Measurements from ENCODE around the gene TIMP2.
"Not testable (repeated sequence)": the region's sequence is repeated elsewhere in the genome, so short reads cannot be mapped to it uniquely, and the experiment has no call there.

Gene TIMP2

DNA sequence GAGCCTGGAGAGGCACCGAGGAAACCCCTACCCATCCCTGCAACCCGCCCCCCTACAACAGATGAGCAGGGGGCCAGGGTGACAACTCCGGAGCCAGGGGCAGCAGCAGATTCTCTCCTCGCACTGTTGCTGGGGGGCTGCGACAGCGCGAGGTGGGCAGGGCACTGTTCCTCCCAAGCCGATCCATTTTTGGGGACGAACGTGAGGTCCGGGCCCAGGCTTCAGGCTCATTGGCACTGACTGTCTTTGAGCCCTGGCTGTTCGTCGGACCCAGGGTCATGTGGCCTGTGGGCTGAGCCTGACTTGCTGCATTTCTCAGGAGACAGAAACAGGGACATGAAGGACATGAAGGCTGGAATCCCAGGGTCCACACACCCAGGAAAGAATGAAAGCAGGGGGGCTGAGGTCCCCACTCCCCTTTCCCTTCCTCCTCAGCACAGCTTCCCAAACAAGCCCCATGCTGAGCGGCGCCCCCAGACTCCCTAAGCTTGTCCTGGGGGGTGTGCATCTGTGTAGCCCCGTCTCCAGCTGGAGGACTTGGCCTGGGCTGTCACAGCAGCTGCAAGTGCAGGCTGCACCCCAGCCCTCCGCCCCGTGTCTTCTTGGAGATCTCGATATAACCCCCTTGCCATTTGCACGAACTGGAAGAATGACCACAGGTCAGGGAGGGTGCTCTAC, 40.9 kb downstream of the TIMP2 start:
- H3K36me3 Mint-ChIP-seq (ENCODE audit: low read depth): no peaks in the 10 kb centered on the region
- H3K4me3 Mint-ChIP-seq: no peak overlapping the region
- H3K9me3 Mint-ChIP-seq: no peaks in the 10 kb centered on the region
- no peak overlapping the region for H3K27ac Mint-ChIP-seq
- no peaks in the 10 kb centered on the region for H3K27me3 Mint-ChIP-seq
- H3K4me1 Mint-ChIP-seq (ENCODE audit: low read depth): peaks cover 30% of the 10 kb centered on the region

GRCh38 chr17:78883533-78884131, 41.6 kb downstream of the TIMP2 start:
- no peaks in the 10 kb centered on the region for H3K27me3 Mint-ChIP-seq
- no peak overlapping the region for H3K4me3 Mint-ChIP-seq
- H3K27ac Mint-ChIP-seq: no peak overlapping the region
- H3K9me3 Mint-ChIP-seq: no peaks in the 10 kb centered on the region
- no peaks in the 10 kb centered on the region for H3K36me3 Mint-ChIP-seq (ENCODE audit: low read depth)
- peaks cover 29% of the 10 kb centered on the region for H3K4me1 Mint-ChIP-seq (ENCODE audit: low read depth)

- H3K4me3 Mint-ChIP-seq: peak overlapping the region; percentile 58
These were observed 42.1 kb downstream of the TIMP2 start for GRCh38 chr17:78883089-78883532.

DNA sequence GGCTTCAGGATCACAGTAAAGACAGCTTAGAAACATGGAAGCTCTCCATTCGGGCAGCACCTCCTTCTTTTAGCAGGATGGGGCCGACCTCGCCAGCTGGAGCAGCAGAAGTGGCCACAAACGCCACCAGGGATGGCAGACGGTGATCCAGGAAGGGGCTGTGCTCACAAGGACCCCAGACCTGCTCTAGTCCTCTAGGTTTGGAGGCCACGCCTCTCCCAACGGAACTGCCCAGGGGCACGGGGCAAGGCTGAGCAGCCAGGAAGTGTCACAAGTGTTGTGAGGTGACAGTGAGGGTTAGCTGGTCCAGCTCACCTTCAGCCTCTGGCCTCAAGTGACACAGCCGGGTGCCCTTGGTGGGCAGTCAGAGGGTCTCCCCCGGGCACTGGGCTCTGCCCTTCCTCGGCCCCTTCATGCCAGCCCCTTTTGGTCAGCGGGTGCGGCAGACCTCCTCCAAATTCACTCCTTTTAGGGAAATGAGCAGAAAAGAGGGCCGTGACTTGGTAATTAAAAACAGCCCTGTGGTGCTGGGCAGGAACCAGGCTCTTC, 42.6 kb downstream of the TIMP2 start:
- Mint-ChIP-seq H3K4me3 (peak overlapping the region; percentile 58), H3K27ac (peak overlapping the region; percentile 1), H3K9me3 (no peaks in the 10 kb centered on the region), H3K36me3 (ENCODE audit: low read depth) (no peaks in the 10 kb centered on the region), H3K4me1 (ENCODE audit: low read depth) (peaks cover 30% of the 10 kb centered on the region), H3K27me3 (no peaks in the 10 kb centered on the region)

More at GRCh38 chr17:78883089-78883532, 42.1 kb downstream of the TIMP2 start:
- Mint-ChIP-seq H3K9me3 (no peaks in the 10 kb centered on the region), H3K4me1 (ENCODE audit: low read depth) (peaks cover 29% of the 10 kb centered on the region), H3K27ac (peak overlapping the region; percentile 76), H3K36me3 (ENCODE audit: low read depth) (no peaks in the 10 kb centered on the region), H3K27me3 (no peaks in the 10 kb centered on the region)

DNA sequence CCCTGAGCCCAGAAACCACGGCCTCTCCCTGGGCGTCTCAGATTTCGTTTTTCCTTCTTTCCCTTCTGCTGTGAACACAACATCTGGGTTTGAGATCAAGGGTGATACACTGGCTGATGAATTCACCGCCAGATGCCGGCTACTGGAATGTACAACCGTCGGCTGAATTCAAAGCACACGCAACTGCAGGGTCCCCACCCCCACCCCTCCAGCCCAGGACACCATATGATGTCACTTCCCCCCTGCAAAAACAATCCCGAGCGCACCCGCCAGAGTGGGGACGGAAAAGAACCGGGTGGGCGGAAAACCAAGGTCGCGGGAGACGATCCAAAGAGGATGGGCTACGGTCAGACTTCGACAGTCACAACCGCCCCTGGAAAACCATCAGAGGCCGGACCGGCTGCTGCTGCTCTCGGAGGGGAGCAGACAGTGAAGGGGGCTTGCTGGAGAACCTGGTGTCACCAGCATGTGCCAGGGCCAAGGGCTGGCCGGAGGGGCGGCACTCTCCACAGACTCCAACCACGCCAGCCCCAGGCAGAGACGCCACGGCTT, 45.5 kb downstream of the TIMP2 start:
- Mint-ChIP-seq H3K27me3 (no peaks in the 10 kb centered on the region), H3K27ac (peak overlapping the region; percentile 90), H3K9me3 (no peaks in the 10 kb centered on the region), H3K4me1 (ENCODE audit: low read depth) (peaks cover 30% of the 10 kb centered on the region), H3K36me3 (ENCODE audit: low read depth) (no peaks in the 10 kb centered on the region), H3K4me3 (peak overlapping the region; percentile 64)

DNA sequence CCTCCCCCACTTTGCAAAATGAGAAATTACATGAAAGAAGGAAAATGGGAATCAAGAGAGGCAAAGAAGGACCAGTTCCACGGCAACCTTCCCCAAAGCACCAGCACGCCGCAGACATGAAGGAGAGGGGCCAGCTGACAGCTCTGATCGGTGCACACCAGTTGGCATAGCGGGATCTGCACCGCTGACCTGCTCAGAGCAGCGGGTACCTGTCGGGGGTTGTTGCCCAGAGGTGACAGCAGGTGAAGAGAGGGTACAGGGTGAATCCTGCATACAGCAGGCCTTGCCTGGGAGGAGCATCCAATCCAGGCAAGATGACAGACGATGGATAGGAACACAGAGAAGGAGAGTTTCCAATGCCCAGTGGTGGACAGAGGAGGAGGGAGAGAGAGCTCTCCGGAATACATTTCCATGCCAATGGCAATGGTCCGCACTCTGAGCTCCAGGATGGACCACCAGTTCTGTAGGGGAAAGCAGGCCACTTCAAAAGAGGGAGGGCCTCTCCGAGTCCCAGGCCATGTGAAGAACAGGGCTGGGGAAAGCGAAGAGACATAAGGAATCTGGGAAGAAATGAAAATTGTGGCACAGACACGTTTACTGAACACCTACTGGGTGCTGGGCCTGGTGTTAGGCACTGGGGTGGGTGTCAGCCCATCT, 46.2 kb downstream of the TIMP2 start:
- Mint-ChIP-seq H3K4me1 (ENCODE audit: low read depth) (peaks cover 30% of the 10 kb centered on the region), H3K9me3 (no peaks in the 10 kb centered on the region), H3K4me3 (peak overlapping the region; percentile 64), H3K27me3 (no peaks in the 10 kb centered on the region), H3K36me3 (ENCODE audit: low read depth) (no peaks in the 10 kb centered on the region), H3K27ac (peak overlapping the region; percentile 90)

DNA sequence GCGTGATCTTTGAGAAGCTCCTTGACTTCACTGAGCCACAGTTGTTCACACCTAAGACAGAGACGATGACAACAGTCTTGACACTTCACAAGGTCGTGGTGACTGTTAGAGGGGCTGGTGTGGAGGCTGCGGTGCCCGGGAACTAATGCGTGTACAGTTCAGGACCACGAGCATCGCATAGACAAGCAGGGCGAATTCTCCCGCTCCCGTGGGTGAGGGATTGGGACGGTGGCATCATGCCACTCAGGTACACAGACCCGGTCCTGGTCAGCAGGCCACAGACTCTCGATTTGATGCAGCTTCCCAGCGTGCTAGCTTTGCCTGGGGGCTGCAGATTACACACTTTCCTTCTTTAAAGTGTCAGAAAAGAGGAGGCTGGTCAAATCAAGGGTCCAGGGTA, 46.9 kb downstream of the TIMP2 start:
- peaks cover 29% of the 10 kb centered on the region for H3K4me1 Mint-ChIP-seq (ENCODE audit: low read depth)
- no peaks in the 10 kb centered on the region for H3K36me3 Mint-ChIP-seq (ENCODE audit: low read depth)
- H3K9me3 Mint-ChIP-seq: no peaks in the 10 kb centered on the region
- no peaks in the 10 kb centered on the region for H3K27me3 Mint-ChIP-seq
- H3K27ac Mint-ChIP-seq: no peak overlapping the region
- no peak overlapping the region for H3K4me3 Mint-ChIP-seq

DNA sequence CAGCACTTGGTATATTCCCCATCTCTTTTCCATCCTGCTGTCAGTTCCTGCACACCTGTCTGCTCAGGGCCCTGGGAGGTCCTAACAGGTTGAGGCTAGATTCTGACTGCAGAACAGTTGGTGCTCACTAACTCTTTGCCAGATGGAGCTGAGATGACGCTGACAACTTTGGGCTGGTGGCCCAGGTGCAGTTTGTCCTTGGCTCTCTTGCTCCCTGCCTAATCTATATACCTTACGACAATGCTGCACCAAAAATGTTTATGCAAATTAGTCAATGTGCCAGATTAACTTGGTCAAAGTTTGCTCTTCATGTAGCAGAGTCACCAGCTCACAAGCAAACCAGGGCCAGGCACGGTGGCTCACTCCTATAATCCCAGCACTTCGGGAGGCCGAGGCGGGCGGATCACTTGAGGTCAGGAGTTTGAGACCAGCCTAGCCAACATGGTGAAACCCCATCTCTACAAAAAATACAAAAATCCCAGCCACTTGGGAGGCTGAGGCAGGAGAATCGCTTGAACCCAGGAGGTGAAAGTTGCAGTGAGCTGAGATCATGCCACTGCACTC, 48.2 kb downstream of the TIMP2 start:
- peaks cover 20% of the 10 kb centered on the region for H3K4me1 Mint-ChIP-seq (ENCODE audit: low read depth)
- not testable (repeated sequence) for H3K4me3 Mint-ChIP-seq; H3K36me3 Mint-ChIP-seq (ENCODE audit: low read depth); H3K27ac Mint-ChIP-seq; H3K27me3 Mint-ChIP-seq; H3K9me3 Mint-ChIP-seq

- Mint-ChIP-seq H3K27me3 (no peaks in the 10 kb centered on the region), H3K36me3 (ENCODE audit: low read depth) (no peaks in the 10 kb centered on the region), H3K4me1 (ENCODE audit: low read depth) (peaks cover 20% of the 10 kb centered on the region), H3K4me3 (no peak overlapping the region), H3K27ac (no peak overlapping the region), H3K9me3 (no peaks in the 10 kb centered on the region)
These were observed 49.0 kb downstream of the TIMP2 start for GRCh38 chr17:78876094-78876597.

DNA sequence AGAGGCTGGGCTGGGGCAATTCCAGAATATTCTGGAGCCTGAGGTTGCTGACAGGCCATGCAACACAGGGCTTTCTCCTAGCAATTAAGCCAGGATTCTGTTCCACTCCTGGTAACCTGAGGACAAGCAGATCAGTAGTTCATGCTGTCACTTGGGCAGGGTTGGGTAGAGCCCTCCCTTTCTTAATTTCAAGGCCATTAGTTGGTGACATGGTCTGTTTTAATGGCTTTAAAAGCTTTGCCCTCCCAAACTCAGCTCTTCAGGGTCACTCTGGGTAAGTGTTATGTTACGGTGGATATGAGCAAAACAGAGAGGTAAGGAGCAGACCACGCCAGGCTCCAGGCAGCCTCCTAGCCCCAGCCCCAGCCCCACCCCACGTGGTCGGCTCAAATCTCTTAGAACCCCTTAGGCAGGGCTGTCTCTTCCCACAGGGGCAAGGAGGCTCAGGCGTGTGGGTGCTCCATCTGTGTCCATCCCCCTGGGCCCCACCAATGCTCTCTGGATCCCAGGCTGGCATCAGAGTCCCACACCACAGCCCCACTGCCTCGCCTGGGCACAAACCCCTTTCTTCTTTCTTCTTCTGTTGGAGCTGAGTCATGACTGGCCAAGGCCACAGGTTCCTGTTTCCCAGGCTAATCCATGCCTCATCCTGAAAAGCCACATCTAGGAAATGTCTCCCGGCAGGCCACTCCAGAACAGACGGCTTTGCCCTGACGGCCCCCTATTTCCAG, 49.7 kb downstream of the TIMP2 start:
- Mint-ChIP-seq H3K4me3 (no peak overlapping the region), H3K27me3 (no peaks in the 10 kb centered on the region), H3K36me3 (ENCODE audit: low read depth) (no peaks in the 10 kb centered on the region), H3K9me3 (no peaks in the 10 kb centered on the region), H3K27ac (no peak overlapping the region), H3K4me1 (ENCODE audit: low read depth) (peaks cover 20% of the 10 kb centered on the region)

DNA sequence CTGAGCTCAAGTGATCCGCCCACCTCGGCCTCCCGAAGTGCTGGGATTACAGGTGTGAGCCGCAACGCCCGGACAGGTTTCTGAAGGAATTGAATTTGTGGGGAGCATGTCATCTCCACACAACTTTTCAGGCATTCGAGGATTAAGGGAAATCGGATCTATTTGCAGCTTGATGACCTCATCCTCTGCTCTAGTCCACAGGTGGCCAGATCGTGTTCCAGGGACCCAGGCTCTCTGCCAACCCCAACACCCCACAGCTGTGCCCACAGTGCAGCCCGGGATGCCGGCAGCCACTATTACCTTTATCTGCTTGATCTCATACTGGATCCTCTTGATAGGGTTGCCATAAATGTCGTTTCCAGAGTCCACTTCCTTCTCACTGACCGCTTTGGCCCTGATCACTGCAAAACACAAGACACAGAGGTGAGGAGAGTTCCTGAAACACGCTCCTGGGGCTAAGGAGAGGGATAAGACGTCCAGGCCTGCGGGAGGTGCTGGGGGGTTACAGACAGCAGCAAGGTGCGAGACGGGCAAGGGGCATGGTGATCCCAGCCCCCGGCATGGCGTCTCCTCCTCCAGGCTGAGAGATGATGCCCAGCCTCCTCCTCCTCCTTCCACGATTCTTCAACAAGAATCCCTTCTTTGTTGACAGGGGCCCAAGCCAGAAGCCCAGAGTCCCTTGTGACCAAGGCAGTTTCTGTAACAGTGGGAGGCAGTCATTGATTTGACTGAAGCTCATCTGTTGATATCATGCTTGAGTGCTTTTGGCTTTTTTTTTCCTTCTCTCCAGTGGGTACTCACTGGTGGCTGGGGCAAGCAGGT, 51.5 kb downstream of the TIMP2 start:
- Mint-ChIP-seq H3K4me1 (ENCODE audit: low read depth) (peaks cover 4% of the 10 kb centered on the region), H3K27me3 (no peaks in the 10 kb centered on the region), H3K27ac (no peak overlapping the region), H3K36me3 (ENCODE audit: low read depth) (no peaks in the 10 kb centered on the region), H3K9me3 (no peaks in the 10 kb centered on the region), H3K4me3 (no peak overlapping the region)

GRCh38 chr17:78872486-78872885, 52.7 kb downstream of the TIMP2 start:
- Mint-ChIP-seq H3K36me3 (ENCODE audit: low read depth) (no peaks in the 10 kb centered on the region), H3K27me3 (no peaks in the 10 kb centered on the region), H3K4me3 (no peak overlapping the region), H3K27ac (no peak overlapping the region), H3K4me1 (ENCODE audit: low read depth) (no peaks in the 10 kb centered on the region), H3K9me3 (no peaks in the 10 kb centered on the region)

DNA sequence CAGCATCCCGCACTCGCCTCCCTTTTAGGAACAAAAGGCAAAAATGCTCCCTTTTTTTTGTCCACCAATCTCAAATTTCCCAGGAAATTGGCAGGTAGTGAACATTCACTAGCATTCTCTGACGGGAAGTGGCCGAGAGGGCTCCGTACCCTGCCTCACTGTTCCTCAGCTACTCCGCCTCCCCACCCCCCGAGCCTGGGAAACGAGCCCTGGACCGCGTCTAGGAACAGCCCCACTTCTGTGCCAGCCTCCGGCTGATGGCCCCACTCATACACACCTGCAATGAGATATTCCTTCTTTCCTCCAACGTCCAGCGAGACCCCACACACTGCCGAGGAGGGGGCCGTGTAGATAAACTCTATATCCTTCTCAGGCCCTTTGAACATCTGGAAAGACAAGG, 54.6 kb downstream of the TIMP2 start:
- no peak overlapping the region for H3K27ac Mint-ChIP-seq
- H3K27me3 Mint-ChIP-seq: no peaks in the 10 kb centered on the region
- no peaks in the 10 kb centered on the region for H3K4me1 Mint-ChIP-seq (ENCODE audit: low read depth)
- H3K9me3 Mint-ChIP-seq: no peaks in the 10 kb centered on the region
- H3K36me3 Mint-ChIP-seq (ENCODE audit: low read depth): no peaks in the 10 kb centered on the region
- no peak overlapping the region for H3K4me3 Mint-ChIP-seq
